Keratinocyte (primary cell): ENCODE data around the gene ZSWIM6. TPM values are rescaled to one million over a fixed set of nuclear protein-coding genes. Genes with fewer than 3 reads are reported as not detected.

ENCODE experiments used
- DNase-seq: peaks from one replicate; pipeline ENCODE4 v3.0.0-alpha.2; 2011; ENCODE audit warnings: low read depth, missing footprints, low spot score
- FAIRE-seq: peaks from 2 replicates; lab custom pipeline; 2011; peaks lifted over from hg19 to GRCh38; lab: Jason Lieb, UNC
- H2AFZ ChIP-seq: 2 replicates; pipeline ENCODE4 v1.6.0; 2012; ENCODE audit warnings: low read length, control low read depth, inconsistent platforms; ENCODE audit not compliant: control insufficient read depth
- H3K27ac ChIP-seq: 2 replicates; pipeline ENCODE4 v1.5.1; 2011; ENCODE audit warnings: low read length; ENCODE audit not compliant: control insufficient read depth, insufficient read depth
- H3K27me3 ChIP-seq: 3 replicates; pipeline ENCODE4 v1.6.0; 2011; ENCODE audit warnings: low read length; ENCODE audit not compliant: control insufficient read depth, insufficient read depth; ENCODE audit errors: extremely low read depth
- H3K36me3 ChIP-seq, 2 experiments: 2 replicates in 1 of 2; 3 replicates in 1 of 2; pipeline ENCODE4 v1.5.1; 2011; ENCODE audit warnings: low read length in 2 of 2, mild to moderate bottlenecking in 1 of 2; ENCODE audit not compliant: control insufficient read depth in 2 of 2, insufficient read depth in 2 of 2; ENCODE audit errors: extremely low read depth in 1 of 2
- H3K4me1 ChIP-seq: 3 replicates; pipeline ENCODE4 v1.5.1; 2011; ENCODE audit warnings: low read length; ENCODE audit not compliant: control insufficient read depth, insufficient read depth; ENCODE audit errors: extremely low read depth
- H3K4me2 ChIP-seq: 3 replicates; pipeline ENCODE4 v1.6.0; 2011; ENCODE audit warnings: low read depth, low read length; ENCODE audit not compliant: control insufficient read depth, insufficient read depth; ENCODE audit errors: extremely low read depth
- H3K4me3 ChIP-seq, 3 experiments: fragments of 200-600 bp in 1 of 3; sonication (generic) in 1 of 3; 2 replicates in 2 of 3; 3 replicates in 1 of 3; pipeline ENCODE4 v1.5.1; 2011 to 2016; ENCODE audit warnings: low read length in 3 of 3, mild to moderate bottlenecking in 3 of 3, control low read depth in 2 of 3, inconsistent platforms in 1 of 3, low read depth in 1 of 3, mixed read lengths in 1 of 3, mixed run types in 1 of 3, moderate library complexity in 1 of 3; ENCODE audit not compliant: control insufficient read depth in 2 of 3, insufficient read depth in 2 of 3; ENCODE audit errors: extremely low read depth in 1 of 3
- H3K79me2 ChIP-seq: 2 replicates; pipeline ENCODE4 v1.6.0; 2012; ENCODE audit warnings: low read length; ENCODE audit not compliant: control insufficient read depth, insufficient read depth
- H3K9ac ChIP-seq: 3 replicates; pipeline ENCODE4 v1.6.0; 2011; ENCODE audit warnings: low read length; ENCODE audit not compliant: control insufficient read depth, insufficient read depth; ENCODE audit errors: extremely low read depth
- H3K9me1 ChIP-seq: 3 replicates; pipeline ENCODE4 v1.6.0; 2011; ENCODE audit warnings: low read length; ENCODE audit not compliant: control insufficient read depth, insufficient read depth; ENCODE audit errors: extremely low read depth
- H3K9me3 ChIP-seq: 2 replicates; pipeline ENCODE4 v1.5.1; 2012; ENCODE audit warnings: low read depth, low read length; ENCODE audit not compliant: control insufficient read depth
- H4K20me1 ChIP-seq: 3 replicates; pipeline ENCODE4 v1.6.0; 2011; ENCODE audit warnings: low read length; ENCODE audit not compliant: control insufficient read depth, insufficient read depth; ENCODE audit errors: extremely low read depth
- CTCF ChIP-seq, 3 experiments: IDR thresholded peaks in 1 of 3; conservative IDR thresholded peaks in 1 of 3; optimal IDR thresholded peaks in 1 of 3; 2 replicates in 2 of 3; 3 replicates in 1 of 3; pipeline versions ENCODE3 to v1.5.1; 2011; ENCODE audit warnings: low read length in 3 of 3, mild to moderate bottlenecking in 3 of 3, moderate library complexity in 2 of 3, control low read depth in 1 of 3, inconsistent platforms in 1 of 3; ENCODE audit not compliant: insufficient read depth in 2 of 3; ENCODE audit errors: extremely low read depth in 1 of 3
- EZH2 ChIP-seq: IDR thresholded peaks from one replicate; pipeline ENCODE4 v1.6.1; 2012; ENCODE audit warnings: inconsistent platforms, mild to moderate bottlenecking, low read length, moderate library complexity
- dilution Hi-C: fragments of 300-500 bp; cut with MboI; formaldehyde crosslinking; loops from one replicate; pipeline ENCODE4 v1.7.0; 2020; ENCODE audit warnings: low sequenced_read_pairs; ENCODE audit not compliant: extremely low pct_ligation_motif_present
- polyA plus RNA-seq, 5 experiments: library from polyadenylated mRNA; depleted of rRNA in 3 of 5; stranded (reverse) in 3 of 5; stranded (forward) in 1 of 5; unstranded in 1 of 5; fragments of >200 nt; gene quantifications; 1 replicate in 1 of 5; 2 replicates in 3 of 5; 3 replicates in 1 of 5; pipeline versions ENCODE4 v1.2.1 to v1.2.3, GENCODE V29; 2011 to 2012; ENCODE audit warnings: missing spikeins in 2 of 5, low read depth in 1 of 5, low replicate concordance in 1 of 5

Gene ZSWIM6
- polyA plus RNA-seq, 1 donor (not counting 4 experiments of a cell fraction or from before 2014, with no cell fraction given): 9.9 TPM

GRCh38 chr5:61303346-61303745 is 28.7 kb upstream of the ZSWIM6 start:
- FAIRE-seq (no peak), DNase-seq (no peak)
- TF ChIP-seq CTCF (optimal IDR thresholded peaks at IDR 0.05 in 1 of 3, IDR thresholded peaks at IDR 0.05 in 1 of 3, conservative IDR thresholded peaks at IDR 0.05 in 1 of 3; ENCODE audit: extremely low read depth in 1 of 3, insufficient read depth in 2 of 3, low read length in 3 of 3) (no peak), EZH2 (no peak)
- Histone ChIP-seq H3K79me2 (no peaks in the 10 kb centered on the region), H2AFZ (no peak overlapping the region), H3K4me2 (peak overlapping the region; percentile 63), H3K27ac (peak overlapping the region; percentile 92), H3K27me3 (no peaks in the 10 kb centered on the region), H3K9me1 (peaks cover 4% of the 10 kb centered on the region), H3K9me3 (no peaks in the 10 kb centered on the region), H3K4me1 (peaks cover 76% of the 10 kb centered on the region), H3K9ac (peak overlapping the region; percentile 66), H3K4me3 (peak overlapping the region in 1 of 3 experiments; percentile 51), H4K20me1 (peaks cover 3% of the 10 kb centered on the region), H3K36me3 (no peaks in the 10 kb centered on the region)
- dilution Hi-C loops: no loop called here

GRCh38 chr5:61304590-61305381 is 27.3 kb upstream of the ZSWIM6 start:
- H3K4me3 ChIP-seq: peak overlapping the region; percentile 5 to 51 (median 24)
- H3K9me3 ChIP-seq: no peaks in the 10 kb centered on the region
- peaks cover 61% of the 10 kb centered on the region for H3K4me1 ChIP-seq
- dilution Hi-C loops: no loop called here
- no peaks in the 10 kb centered on the region for H3K27me3 ChIP-seq
- FAIRE-seq (peak; percentile 96), DNase-seq (peak; percentile 96)
- no peak for TF ChIP-seq EZH2
- TF ChIP-seq CTCF (optimal IDR thresholded peaks at IDR 0.05 in 1 of 3, IDR thresholded peaks at IDR 0.05 in 1 of 3, conservative IDR thresholded peaks at IDR 0.05 in 1 of 3; ENCODE audit: extremely low read depth in 1 of 3, insufficient read depth in 2 of 3, low read length in 3 of 3): no peak
- H3K27ac ChIP-seq: peak overlapping the region; percentile 92
- H3K4me2 ChIP-seq: peak overlapping the region; percentile 63
- H3K9me1 ChIP-seq: no peaks in the 10 kb centered on the region
- no peaks in the 10 kb centered on the region for H3K36me3 ChIP-seq
- H3K79me2 ChIP-seq: no peaks in the 10 kb centered on the region
- peak overlapping the region; percentile 69 for H3K9ac ChIP-seq
- no peaks in the 10 kb centered on the region for H4K20me1 ChIP-seq
- H2AFZ ChIP-seq: no peak overlapping the region
